Activated CD4-positive, alpha-beta T cell treated with anti-CD3 and anti-CD28 coated beads for 48 hours (primary cell): Measurements from ENCODE around the gene UNC13D.
"Not testable (repeated sequence)": the region's sequence is repeated elsewhere in the genome, so short reads cannot be mapped to it uniquely, and the experiment has no call there.

ENCODE experiments used
- DNase-seq: peaks from one replicate; pipeline ENCODE4 v3.0.0-alpha.2; 2020

UNC13D gene

GRCh38 chr17:75843577-75844529 is at the start of gene UNC13D:
TSS of gene UNC13D (minus strand) at chr17:75844404. CDS start at chr17:75844337, 67 bp downstream.
- peak; percentile 65 for DNase-seq

- DNase-seq = no peak
Observed at GRCh38 chr17:75893305-75894048, 49.3 kb upstream of the UNC13D start.

GRCh38 chr17:75892556-75893224 is 48.5 kb upstream of the UNC13D start:
- DNase-seq = no peak

- no peak for DNase-seq
Observed at GRCh38 chr17:75891605-75892555, 47.7 kb upstream of the UNC13D start.

- DNase-seq = no peak
Observed at GRCh38 chr17:75891022-75891604, 46.9 kb upstream of the UNC13D start.

GRCh38 chr17:75889454-75889853 is 45.2 kb upstream of the UNC13D start:
- DNase-seq = no peak

GRCh38 chr17:75888484-75888883 is 44.3 kb upstream of the UNC13D start:
- DNase-seq = no peak

- DNase-seq = not testable (repeated sequence)
Observed at GRCh38 chr17:75885860-75886259, 41.7 kb upstream of the UNC13D start.

- DNase-seq = no peak
Observed at GRCh38 chr17:75885431-75885830, 41.2 kb upstream of the UNC13D start.

- no peak for DNase-seq
Observed at GRCh38 chr17:75881678-75882454, 37.7 kb upstream of the UNC13D start.

- DNase-seq = no peak
Observed at GRCh38 chr17:75880266-75880665, 36.1 kb upstream of the UNC13D start.

GRCh38 chr17:75878174-75878998 is 34.2 kb upstream of the UNC13D start, which contains the start of gene TRIM47:
TSS of gene TRIM47 (minus strand) at chr17:75878581. CDS start at chr17:75878548, 33 bp downstream.
- peak; percentile 47 for DNase-seq

GRCh38 chr17:75877752-75878173 is 33.6 kb upstream of the UNC13D start:
- peak; percentile 81 for DNase-seq

- DNase-seq = peak; percentile 62
Observed at GRCh38 chr17:75876938-75877751, 32.9 kb upstream of the UNC13D start.

- peak; percentile 78 for DNase-seq
Observed at GRCh38 chr17:75876190-75876937, 32.2 kb upstream of the UNC13D start.

GRCh38 chr17:75875940-75876189 is 31.7 kb upstream of the UNC13D start:
- DNase-seq = no peak

GRCh38 chr17:75875182-75875939 is 31.2 kb upstream of the UNC13D start:
- no peak for DNase-seq
